GM19438 (cell line): ENCODE data around the gene DPP10.
"Not testable (repeated sequence)": the region's sequence is repeated elsewhere in the genome, so short reads cannot be mapped to it uniquely, and the experiment has no call there.

Experiments
- ATAC-seq: cut with Tn5 transposase; IDR thresholded peaks from one replicate; pipeline ENCODE4 v1.9.1; 2021; ENCODE audit warnings: low read depth; ENCODE audit not compliant: unreplicated experiment

The DPP10 gene

GRCh38 chr2:114935031-114935430 is 492.6 kb downstream of the DPP10 start:
- no peak for ATAC-seq

- ATAC-seq: no peak
Measured at GRCh38 chr2:114937366-114937930, 495.0 kb downstream of the DPP10 start.

GRCh38 chr2:114940785-114941458 is 498.5 kb downstream of the DPP10 start:
- ATAC-seq: no peak

GRCh38 chr2:114949228-114949804 is 506.9 kb downstream of the DPP10 start:
- ATAC-seq: no peak

GRCh38 chr2:114960389-114960788 is 517.9 kb downstream of the DPP10 start:
- ATAC-seq: no peak

GRCh38 chr2:114962532-114962931 is 520.1 kb downstream of the DPP10 start:
- ATAC-seq: no peak

- no peak for ATAC-seq
Measured at GRCh38 chr2:114968748-114969400, 526.4 kb downstream of the DPP10 start.

GRCh38 chr2:115004321-115004720 is 561.9 kb downstream of the DPP10 start:
- not testable (repeated sequence) for ATAC-seq

GRCh38 chr2:115011721-115012120 is 569.3 kb downstream of the DPP10 start:
- ATAC-seq: no peak

GRCh38 chr2:115022013-115022412 is 579.6 kb downstream of the DPP10 start:
- not testable (repeated sequence) for ATAC-seq

GRCh38 chr2:115034801-115035200 is 592.4 kb downstream of the DPP10 start:
- no peak for ATAC-seq

GRCh38 chr2:115036818-115037217 is 594.4 kb downstream of the DPP10 start:
- no peak for ATAC-seq

- ATAC-seq: no peak
Measured at GRCh38 chr2:115057473-115057872, 615.0 kb downstream of the DPP10 start.

- no peak for ATAC-seq
Measured at GRCh38 chr2:115070002-115070401, 627.6 kb downstream of the DPP10 start.

GRCh38 chr2:115071534-115071933 is 629.1 kb downstream of the DPP10 start:
- no peak for ATAC-seq

GRCh38 chr2:115075800-115076199 is 633.4 kb downstream of the DPP10 start:
- no peak for ATAC-seq

GRCh38 chr2:115077626-115078025 is 635.2 kb downstream of the DPP10 start:
- ATAC-seq: no peak

- no peak for ATAC-seq
Measured at GRCh38 chr2:115083225-115083624, 640.8 kb downstream of the DPP10 start.

GRCh38 chr2:115083711-115084110 is 641.3 kb downstream of the DPP10 start:
- ATAC-seq: no peak

- ATAC-seq: no peak
Measured at GRCh38 chr2:115084446-115084845, 642.0 kb downstream of the DPP10 start.

- not testable (repeated sequence) for ATAC-seq
Measured at GRCh38 chr2:115086051-115086620, 643.7 kb downstream of the DPP10 start.
